Left lung (tissue), 10 donors: ENCODE results near the gene DSCAML1. TPM values are rescaled to one million over a fixed set of nuclear protein-coding genes. Genes with fewer than 3 reads are reported as not detected.

Experiments used
- ATAC-seq: fragments of 200-7000 bp; cut with Tn5 transposase; one replicate; pipeline ENCODE4 v1.9.1; 2020; ENCODE audit warnings: moderate library complexity
- DNase-seq, 4 donors: peaks; one replicate each; pipeline ENCODE4 v3.0.0-alpha.2; 2013 to 2020
- H3K27ac ChIP-seq, 2 donors: fragments of 200-600 bp; sonication (generic) in 1 of 2; one replicate each; pipeline versions ENCODE4 v1.5.0 to v1.8.0; 2020 to 2021
- H3K27me3 ChIP-seq, 2 donors: fragments of 200-600 bp; sonication (generic) in 1 of 2; one replicate each; pipeline versions ENCODE4 v1.5.0 to v1.8.0; 2020 to 2021
- H3K36me3 ChIP-seq, 2 donors: fragments of 200-600 bp; sonication (generic) in 1 of 2; one replicate each; pipeline versions ENCODE4 v1.5.0 to v1.8.0; 2020 to 2021
- H3K4me1 ChIP-seq, 2 donors: fragments of 200-600 bp; one replicate each; pipeline ENCODE4 v1.8.0; 2021
- H3K4me3 ChIP-seq, 2 donors: fragments of 200-600 bp; sonication (generic) in 1 of 2; one replicate each; pipeline versions ENCODE4 v1.5.0 to v1.8.0; 2020 to 2021; ENCODE audit warnings: mild to moderate bottlenecking in 1 of 2
- H3K9me3 ChIP-seq, 2 donors: fragments of 200-600 bp; sonication (generic) in 1 of 2; one replicate each; pipeline versions ENCODE4 v1.5.0 to v1.8.0; 2020 to 2021
- intact Hi-C, 2 donors: fragments of 100-400 bp; cut with DNase I; formaldehyde crosslinking; loops; one replicate each; pipeline versions ENCODE4 v1.11.2 to v1.14.2; 2022
- polyA plus RNA-seq, 6 donors: library from polyadenylated mRNA; unstranded; fragments of 120-200 nt; gene quantifications; one replicate each; pipeline ENCODE4 v1.2.1, GENCODE V29; 2013; ENCODE audit not compliant: insufficient read length in 6 of 6
- total RNA-seq, 2 donors: library from RNA; stranded (reverse); fragmentation: NEBNext Ultra II Directional; extraction: Animal tissue kit (Norgen Biotek cat#: 25700); gene quantifications; one replicate each; pipeline ENCODE4 v1.2.1, GENCODE V29; 2021
- TF ChIP-seq, protein P1 (sequence below), 2 donors: fragments of 200-600 bp; sonication (generic) in 1 of 2; IDR thresholded peaks; one replicate each; pipeline versions ENCODE4 v1.5.0 to v1.8.0; 2021; ENCODE audit warnings: antibody characterized with exemption in 2 of 2
- donor health status: DM: no; HTN: yes; CAD: no.
- donor health status: DM: no; HTN: no; CAD: no.

Gene DSCAML1
- total and polyA plus RNA-seq, 8 donors, result 0.35 to 1.8 (median 1.2) TPM

DNA sequence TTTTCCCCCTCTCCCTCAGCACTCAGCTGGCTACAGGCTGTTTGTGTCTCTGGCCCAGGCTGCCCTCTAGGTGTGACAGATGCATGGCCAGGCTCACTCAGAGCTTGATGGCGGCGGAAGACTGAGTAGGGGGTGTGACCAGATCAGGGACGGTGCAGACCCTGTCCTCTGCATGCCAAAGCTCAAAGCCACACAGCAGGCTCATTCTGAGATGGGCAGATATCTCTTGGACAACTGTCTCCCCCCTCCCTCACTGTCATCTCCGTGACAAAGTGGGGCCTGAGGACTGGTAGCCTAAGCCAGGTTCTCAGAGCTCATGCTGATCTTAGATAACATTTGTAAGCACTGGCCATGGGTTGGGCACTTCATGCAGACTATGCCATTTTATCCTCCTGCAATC is 231.3 kb downstream of the DSCAML1 start:
- Histone ChIP-seq H3K4me1 (no peaks in the 10 kb centered on the region), H3K27me3 (no peaks in the 10 kb centered on the region), H3K36me3 (no peaks in the 10 kb centered on the region), H3K4me3 (no peak overlapping the region), H3K9me3 (no peaks in the 10 kb centered on the region), H3K27ac (no peak overlapping the region)
- TF ChIP-seq, protein P1, sequence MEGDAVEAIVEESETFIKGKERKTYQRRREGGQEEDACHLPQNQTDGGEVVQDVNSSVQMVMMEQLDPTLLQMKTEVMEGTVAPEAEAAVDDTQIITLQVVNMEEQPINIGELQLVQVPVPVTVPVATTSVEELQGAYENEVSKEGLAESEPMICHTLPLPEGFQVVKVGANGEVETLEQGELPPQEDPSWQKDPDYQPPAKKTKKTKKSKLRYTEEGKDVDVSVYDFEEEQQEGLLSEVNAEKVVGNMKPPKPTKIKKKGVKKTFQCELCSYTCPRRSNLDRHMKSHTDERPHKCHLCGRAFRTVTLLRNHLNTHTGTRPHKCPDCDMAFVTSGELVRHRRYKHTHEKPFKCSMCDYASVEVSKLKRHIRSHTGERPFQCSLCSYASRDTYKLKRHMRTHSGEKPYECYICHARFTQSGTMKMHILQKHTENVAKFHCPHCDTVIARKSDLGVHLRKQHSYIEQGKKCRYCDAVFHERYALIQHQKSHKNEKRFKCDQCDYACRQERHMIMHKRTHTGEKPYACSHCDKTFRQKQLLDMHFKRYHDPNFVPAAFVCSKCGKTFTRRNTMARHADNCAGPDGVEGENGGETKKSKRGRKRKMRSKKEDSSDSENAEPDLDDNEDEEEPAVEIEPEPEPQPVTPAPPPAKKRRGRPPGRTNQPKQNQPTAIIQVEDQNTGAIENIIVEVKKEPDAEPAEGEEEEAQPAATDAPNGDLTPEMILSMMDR (IDR thresholded peaks at IDR 0.05), result no peak
- no peak for ATAC-seq
- no peak for DNase-seq
- intact Hi-C loops, result no loop called here

DNA sequence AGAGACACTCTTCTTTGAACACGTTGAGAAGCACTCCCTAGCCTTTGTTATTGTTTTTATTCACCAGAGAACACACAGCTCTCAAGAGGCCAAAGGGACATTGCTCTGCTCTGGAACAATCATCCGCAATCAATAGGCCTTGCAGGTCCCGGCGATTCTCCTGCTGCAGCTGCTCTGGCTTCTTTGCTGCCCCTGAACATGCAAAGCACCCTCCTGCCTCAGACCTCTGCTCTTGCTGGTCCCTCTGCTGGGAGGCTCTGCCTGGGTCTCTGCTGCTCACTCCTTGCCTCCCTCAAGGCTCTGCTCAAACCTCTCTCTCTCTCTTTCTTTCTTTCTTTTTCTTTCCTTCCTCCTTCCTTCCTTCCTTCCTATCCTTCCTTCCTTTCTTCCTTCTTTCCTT is 232.7 kb downstream of the DSCAML1 start:
- H3K36me3 ChIP-seq, result no peaks in the 10 kb centered on the region
- no peak overlapping the region for H3K27ac ChIP-seq
- intact Hi-C loops, result no loop called here
- no peaks in the 10 kb centered on the region for H3K27me3 ChIP-seq
- ATAC-seq (no peak), DNase-seq (no peak)
- H3K4me3 ChIP-seq, result no peak overlapping the region
- TF ChIP-seq, protein P1 (IDR thresholded peaks at IDR 0.05), result no peak
- no peaks in the 10 kb centered on the region for H3K9me3 ChIP-seq
- H3K4me1 ChIP-seq, result no peaks in the 10 kb centered on the region

DNA sequence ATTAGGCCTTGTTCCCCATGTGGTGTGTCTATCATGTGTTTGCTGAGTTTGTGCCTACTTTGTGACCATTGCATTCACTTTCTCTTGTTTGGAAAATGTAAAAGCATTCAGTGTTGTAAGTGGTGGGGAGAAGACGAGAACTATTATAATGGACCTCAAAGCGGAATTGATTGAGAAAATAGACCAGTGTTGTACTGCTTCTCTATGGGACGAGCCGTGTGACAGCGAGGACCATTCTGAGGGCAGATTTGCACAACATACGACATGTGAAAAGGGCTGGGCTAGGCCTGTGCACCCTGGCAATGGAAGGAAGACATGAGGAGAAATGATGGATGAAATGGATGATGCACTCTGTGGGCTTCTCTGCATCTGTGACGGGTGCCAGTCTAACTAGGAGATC is 233.5 kb downstream of the DSCAML1 start:
- no peak overlapping the region for H3K4me3 ChIP-seq
- ATAC-seq, result no peak
- H3K27me3 ChIP-seq, result no peaks in the 10 kb centered on the region
- no peaks in the 10 kb centered on the region for H3K36me3 ChIP-seq
- TF ChIP-seq, protein P1 (IDR thresholded peaks at IDR 0.05), result no peak
- intact Hi-C loops, result no loop called here
- DNase-seq, result no peak
- no peak overlapping the region for H3K27ac ChIP-seq
- no peaks in the 10 kb centered on the region for H3K9me3 ChIP-seq
- H3K4me1 ChIP-seq, result no peaks in the 10 kb centered on the region

DNA sequence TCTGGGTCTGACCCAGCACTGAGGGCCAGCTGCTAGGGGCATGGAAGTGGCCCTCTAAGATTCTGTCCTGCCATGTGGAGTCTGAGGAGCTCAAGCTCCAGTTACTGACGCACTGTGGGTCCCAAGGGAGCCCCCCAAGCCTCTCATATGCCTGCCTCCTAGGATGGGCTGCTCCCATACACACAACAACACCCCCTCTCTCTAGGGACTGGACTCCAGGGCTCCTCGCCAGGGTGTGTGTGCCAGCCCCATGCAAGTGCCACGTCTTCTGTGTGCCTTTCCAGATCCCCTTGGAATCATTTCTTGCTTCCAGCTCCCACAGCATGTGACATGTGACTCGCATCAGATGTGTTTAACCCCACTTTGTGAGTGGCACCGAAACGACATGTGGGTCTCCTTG is 234.9 kb downstream of the DSCAML1 start:
- Histone ChIP-seq H3K36me3 (no peaks in the 10 kb centered on the region), H3K27ac (no peak overlapping the region), H3K27me3 (no peaks in the 10 kb centered on the region), H3K9me3 (no peaks in the 10 kb centered on the region), H3K4me3 (no peak overlapping the region), H3K4me1 (no peaks in the 10 kb centered on the region)
- TF ChIP-seq, protein P1 (IDR thresholded peaks at IDR 0.05), result no peak
- no peak for ATAC-seq
- DNase-seq, result no peak
- intact Hi-C loops, result no loop called here

DNA sequence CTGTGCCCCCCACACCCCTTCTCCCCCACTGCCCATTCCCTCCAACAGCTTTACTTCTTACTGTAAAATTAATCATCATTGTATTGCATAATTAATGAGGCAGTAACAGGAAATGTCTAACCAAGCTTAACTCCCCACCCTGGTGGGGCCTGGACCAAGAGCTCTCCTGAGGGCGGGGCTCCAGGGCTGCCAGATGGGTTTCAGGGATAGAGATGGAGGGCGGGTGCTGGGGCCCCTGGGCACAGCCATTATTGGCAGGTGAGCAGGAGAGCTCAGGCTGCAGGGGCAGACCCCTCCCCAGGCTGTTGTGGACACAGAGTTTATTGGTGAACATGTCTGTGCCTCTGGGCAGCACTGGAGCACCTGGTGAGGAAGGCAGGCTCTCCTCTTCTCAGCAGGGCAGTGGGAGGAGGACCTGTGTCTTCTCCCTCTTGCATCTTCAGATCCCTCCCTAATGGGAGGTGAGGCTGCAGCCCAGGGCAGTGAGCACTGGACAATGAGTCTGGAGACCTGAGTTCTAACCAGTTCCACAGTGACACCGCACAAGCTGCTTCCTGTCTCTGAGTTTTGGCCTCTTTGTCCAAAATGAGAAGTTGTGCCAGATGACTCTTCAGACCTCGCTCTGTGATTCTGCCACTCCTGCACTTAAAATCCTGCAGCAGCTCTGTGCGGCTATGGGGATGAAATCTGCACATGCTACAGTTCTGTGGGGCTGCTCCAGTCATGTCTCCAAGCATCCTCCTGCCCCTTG is 236.1 kb downstream of the DSCAML1 start:
- Histone ChIP-seq H3K9me3 (no peaks in the 10 kb centered on the region), H3K36me3 (no peaks in the 10 kb centered on the region), H3K27me3 (no peaks in the 10 kb centered on the region), H3K4me1 (no peaks in the 10 kb centered on the region), H3K27ac (no peak overlapping the region), H3K4me3 (no peak overlapping the region)
- ATAC-seq (no peak), DNase-seq (no peak)
- intact Hi-C loops, result no loop called here
- TF ChIP-seq, protein P1 (IDR thresholded peaks at IDR 0.05), result no peak
